Activated CD4-positive, CD25-positive, alpha-beta regulatory T cell treated with anti-CD3 and anti-CD28 coated beads, Interleukin-2, amount 50 U/mL, for 24 hours (primary cell): Measurements from ENCODE around the gene NR5A2.
"Not testable (repeated sequence)": the region's sequence is repeated elsewhere in the genome, so short reads cannot be mapped to it uniquely, and the experiment has no call there.

Experiments
- ATAC-seq, 2 donors: fragments of 150-1000 bp; cut with Tn5 transposase; one replicate each; pipeline ENCODE4 v1.10.0; 2021; ENCODE audit warnings: mild to moderate bottlenecking in 1 of 2, moderate library complexity in 1 of 2

NR5A2 gene

GRCh38 chr1:200166411-200166810 lies 138.9 kb downstream of the NR5A2 start:
- no peak for ATAC-seq

- ATAC-seq = no peak
These were observed 141.4 kb downstream of the NR5A2 start for GRCh38 chr1:200168926-200169325.

GRCh38 chr1:200172311-200172710 lies 144.8 kb downstream of the NR5A2 start:
- ATAC-seq = no peak

GRCh38 chr1:200173097-200173618 lies 145.6 kb downstream of the NR5A2 start:
- ATAC-seq = no peak

- ATAC-seq = no peak
These were observed 147.2 kb downstream of the NR5A2 start for GRCh38 chr1:200174525-200175295.

GRCh38 chr1:200176181-200176580 lies 148.7 kb downstream of the NR5A2 start:
- no peak for ATAC-seq

GRCh38 chr1:200176798-200177197 lies 149.3 kb downstream of the NR5A2 start:
- ATAC-seq = no peak

GRCh38 chr1:200178340-200178739 lies 150.8 kb downstream of the NR5A2 start:
- ATAC-seq = no peak

- ATAC-seq = no peak
These were observed 151.7 kb downstream of the NR5A2 start for GRCh38 chr1:200179126-200179780.

GRCh38 chr1:200179781-200180160 lies 152.3 kb downstream of the NR5A2 start:
- no peak for ATAC-seq

GRCh38 chr1:200180821-200181220 lies 153.3 kb downstream of the NR5A2 start:
- ATAC-seq = no peak

- ATAC-seq = no peak
These were observed 154.4 kb downstream of the NR5A2 start for GRCh38 chr1:200181861-200182260.

- no peak for ATAC-seq
These were observed 155.2 kb downstream of the NR5A2 start for GRCh38 chr1:200182701-200183100.

GRCh38 chr1:200183637-200184036 lies 156.1 kb downstream of the NR5A2 start:
- no peak for ATAC-seq

GRCh38 chr1:200184196-200184595 lies 156.7 kb downstream of the NR5A2 start:
- ATAC-seq = no peak

GRCh38 chr1:200185191-200185590 lies 157.7 kb downstream of the NR5A2 start:
- ATAC-seq = not testable (repeated sequence)

GRCh38 chr1:200187332-200187731 lies 159.8 kb downstream of the NR5A2 start:
- ATAC-seq = not testable (repeated sequence)

GRCh38 chr1:200191993-200192392 lies 164.5 kb downstream of the NR5A2 start:
- no peak for ATAC-seq

GRCh38 chr1:200194477-200194876 lies 167.0 kb downstream of the NR5A2 start:
- ATAC-seq = no peak

- ATAC-seq = no peak
These were observed 170.7 kb downstream of the NR5A2 start for GRCh38 chr1:200198236-200198635.

- no peak for ATAC-seq
These were observed 177.9 kb downstream of the NR5A2 start for GRCh38 chr1:200205216-200205995.

GRCh38 chr1:200206340-200206739 lies 178.8 kb downstream of the NR5A2 start:
- no peak for ATAC-seq

- no peak for ATAC-seq
These were observed 179.3 kb downstream of the NR5A2 start for GRCh38 chr1:200206761-200207160.
